Measurements from ENCODE around the gene ORM1. TPM values are rescaled to one million over a fixed set of nuclear protein-coding genes. Genes with fewer than 3 reads are reported as not detected.

The ORM1 gene
- total and polyA plus RNA-seq, 2 donors (not counting 1 experiment from before 2014, with no cell fraction given): not detected

DNA sequence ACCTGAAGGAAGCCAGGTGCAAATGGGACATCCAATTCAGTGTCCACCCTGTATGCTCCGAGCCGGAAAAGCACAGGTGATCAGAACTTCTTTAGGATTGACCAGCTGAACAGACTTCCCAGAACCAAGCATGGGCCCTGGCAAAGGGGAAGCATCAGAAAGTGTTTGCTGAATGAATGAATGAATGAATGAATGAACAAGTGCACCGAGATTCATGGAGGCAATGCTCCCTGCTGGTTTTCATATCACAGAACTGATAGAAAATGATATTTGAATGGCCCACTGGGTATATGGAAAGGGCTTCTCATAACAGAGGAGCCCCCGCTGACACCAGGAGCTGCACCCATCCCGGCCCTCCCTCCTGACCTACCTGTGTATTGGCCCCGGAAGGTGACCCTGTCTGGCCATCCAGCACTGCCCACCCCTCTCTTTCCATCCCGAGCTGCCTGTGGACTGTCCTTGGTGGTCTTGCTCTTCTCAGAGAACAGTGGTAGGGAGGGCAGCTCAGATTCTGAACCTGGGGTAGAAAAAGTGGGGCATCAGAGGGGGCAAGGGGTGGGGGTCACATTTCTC, 22.7 kb downstream of the ORM1 start:
- TF ChIP-seq EZH2 (IDR thresholded peaks at IDR 0.05; ENCODE audit: low read length, missing control alignments): no peak
- TF ChIP-seq, protein P1, sequence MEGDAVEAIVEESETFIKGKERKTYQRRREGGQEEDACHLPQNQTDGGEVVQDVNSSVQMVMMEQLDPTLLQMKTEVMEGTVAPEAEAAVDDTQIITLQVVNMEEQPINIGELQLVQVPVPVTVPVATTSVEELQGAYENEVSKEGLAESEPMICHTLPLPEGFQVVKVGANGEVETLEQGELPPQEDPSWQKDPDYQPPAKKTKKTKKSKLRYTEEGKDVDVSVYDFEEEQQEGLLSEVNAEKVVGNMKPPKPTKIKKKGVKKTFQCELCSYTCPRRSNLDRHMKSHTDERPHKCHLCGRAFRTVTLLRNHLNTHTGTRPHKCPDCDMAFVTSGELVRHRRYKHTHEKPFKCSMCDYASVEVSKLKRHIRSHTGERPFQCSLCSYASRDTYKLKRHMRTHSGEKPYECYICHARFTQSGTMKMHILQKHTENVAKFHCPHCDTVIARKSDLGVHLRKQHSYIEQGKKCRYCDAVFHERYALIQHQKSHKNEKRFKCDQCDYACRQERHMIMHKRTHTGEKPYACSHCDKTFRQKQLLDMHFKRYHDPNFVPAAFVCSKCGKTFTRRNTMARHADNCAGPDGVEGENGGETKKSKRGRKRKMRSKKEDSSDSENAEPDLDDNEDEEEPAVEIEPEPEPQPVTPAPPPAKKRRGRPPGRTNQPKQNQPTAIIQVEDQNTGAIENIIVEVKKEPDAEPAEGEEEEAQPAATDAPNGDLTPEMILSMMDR (conservative IDR thresholded peaks at IDR 0.05 in 1 of 2, IDR thresholded peaks at IDR 0.05 in 1 of 2; ENCODE audit: low read depth in 1 of 2, low read length in 2 of 2): no peak
- no peak for DNase-seq (ENCODE audit: low read depth in 2 of 2)
- Histone ChIP-seq H3K27ac (ENCODE audit: insufficient read depth, low read length) (no peak overlapping the region), H3K79me2 (ENCODE audit: control insufficient read depth, insufficient read depth, low read length) (no peaks in the 10 kb centered on the region), H3K4me3 (replicated peaks in 1 of 4; ENCODE audit: control extremely low read depth in 1 of 4, insufficient read depth in 1 of 4, low read depth in 3 of 4, low read length in 4 of 4) (no peak overlapping the region), H3K9me3 (ENCODE audit: control insufficient read depth, insufficient read depth, low read depth, low read length) (no peaks in the 10 kb centered on the region), H3K4me2 (ENCODE audit: extremely low read depth, insufficient read depth, low read length) (no peak overlapping the region), H3K36me3 (ENCODE audit: control insufficient read depth, insufficient read depth, low read length) (peaks cover 28% of the 10 kb centered on the region), H3K9ac (ENCODE audit: insufficient read depth, low read length) (no peak overlapping the region), H2AFZ (ENCODE audit: low read length) (no peak overlapping the region), H4K20me1 (ENCODE audit: control insufficient read depth, extremely low read depth, insufficient read depth, low read length) (no peaks in the 10 kb centered on the region), H3K27me3 (ENCODE audit: control insufficient read depth, insufficient read depth, low read length) (no peaks in the 10 kb centered on the region), H3K4me1 (ENCODE audit: control insufficient read depth, extremely low read depth, insufficient read depth, low read length) (peaks cover 13% of the 10 kb centered on the region)

DNA sequence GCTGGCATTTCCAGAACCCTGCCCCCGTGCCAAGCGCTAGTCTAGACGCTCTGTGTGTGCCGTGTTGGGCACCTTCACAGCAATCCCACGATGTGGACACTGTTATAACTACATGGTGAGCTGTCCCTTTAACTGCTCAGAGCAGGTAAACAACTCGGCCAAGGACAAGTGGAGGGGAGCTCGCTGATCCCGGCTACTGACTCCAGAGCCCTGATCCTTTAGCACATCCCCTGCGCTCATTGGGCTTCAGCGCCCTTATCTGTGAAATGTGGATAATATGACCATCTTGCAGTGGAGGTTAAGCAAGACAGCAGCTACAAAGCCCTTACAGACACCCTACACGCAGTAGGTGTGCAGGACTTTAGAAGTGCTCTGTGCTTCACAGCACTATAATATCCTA, 23.2 kb downstream of the ORM1 start:
- H3K27me3 ChIP-seq (ENCODE audit: control insufficient read depth, insufficient read depth, low read length): no peaks in the 10 kb centered on the region
- no peak overlapping the region for H3K27ac ChIP-seq (ENCODE audit: insufficient read depth, low read length)
- H4K20me1 ChIP-seq (ENCODE audit: control insufficient read depth, extremely low read depth, insufficient read depth, low read length): no peaks in the 10 kb centered on the region
- no peak overlapping the region for H3K9ac ChIP-seq (ENCODE audit: insufficient read depth, low read length)
- no peak overlapping the region for H3K4me2 ChIP-seq (ENCODE audit: extremely low read depth, insufficient read depth, low read length)
- H3K79me2 ChIP-seq (ENCODE audit: control insufficient read depth, insufficient read depth, low read length): no peaks in the 10 kb centered on the region
- TF ChIP-seq, protein P1 (conservative IDR thresholded peaks at IDR 0.05 in 1 of 2, IDR thresholded peaks at IDR 0.05 in 1 of 2; ENCODE audit: low read depth in 1 of 2, low read length in 2 of 2): no peak
- no peak for TF ChIP-seq EZH2 (IDR thresholded peaks at IDR 0.05; ENCODE audit: low read length, missing control alignments)
- H3K36me3 ChIP-seq (ENCODE audit: control insufficient read depth, insufficient read depth, low read length): peaks cover 29% of the 10 kb centered on the region
- no peak overlapping the region for H3K4me3 ChIP-seq (replicated peaks in 1 of 4; ENCODE audit: control extremely low read depth in 1 of 4, insufficient read depth in 1 of 4, low read depth in 3 of 4, low read length in 4 of 4)
- H3K4me1 ChIP-seq (ENCODE audit: control insufficient read depth, extremely low read depth, insufficient read depth, low read length): peaks cover 13% of the 10 kb centered on the region
- H2AFZ ChIP-seq (ENCODE audit: low read length): no peak overlapping the region
- DNase-seq (ENCODE audit: low read depth in 2 of 2): no peak
- no peaks in the 10 kb centered on the region for H3K9me3 ChIP-seq (ENCODE audit: control insufficient read depth, insufficient read depth, low read depth, low read length)

DNA sequence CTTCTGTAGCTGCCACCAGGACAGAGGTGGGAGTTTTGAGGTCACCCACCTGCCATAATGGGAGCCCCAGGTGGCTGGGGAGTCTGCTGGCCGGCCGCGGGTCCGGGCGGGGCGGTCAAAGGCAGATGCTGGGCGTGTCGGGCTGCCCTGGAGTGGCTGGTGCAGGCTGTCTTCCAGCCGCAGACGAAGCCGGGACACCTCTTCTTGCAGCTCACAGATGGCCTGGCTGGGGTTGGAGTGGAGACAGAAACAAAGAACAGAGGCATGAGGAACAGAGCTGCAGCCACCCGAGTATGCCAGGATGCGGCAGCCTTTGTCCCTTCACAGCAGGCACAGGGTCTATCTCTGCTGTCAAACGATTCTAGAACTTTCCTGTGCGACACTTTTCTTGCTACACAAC, 24.8 kb downstream of the ORM1 start:
- peaks cover 24% of the 10 kb centered on the region for H3K36me3 ChIP-seq (ENCODE audit: control insufficient read depth, insufficient read depth, low read length)

More for the DNA sequence above, 24.8 kb downstream of the ORM1 start:
- no peak overlapping the region for H3K27ac ChIP-seq (ENCODE audit: insufficient read depth, low read length)
- H3K27me3 ChIP-seq (ENCODE audit: control insufficient read depth, insufficient read depth, low read length): no peaks in the 10 kb centered on the region
- peaks cover 13% of the 10 kb centered on the region for H3K4me1 ChIP-seq (ENCODE audit: control insufficient read depth, extremely low read depth, insufficient read depth, low read length)
- no peak overlapping the region for H3K9ac ChIP-seq (ENCODE audit: insufficient read depth, low read length)
- H3K79me2 ChIP-seq (ENCODE audit: control insufficient read depth, insufficient read depth, low read length): no peaks in the 10 kb centered on the region
- H3K4me3 ChIP-seq (replicated peaks in 1 of 4; ENCODE audit: control extremely low read depth in 1 of 4, insufficient read depth in 1 of 4, low read depth in 3 of 4, low read length in 4 of 4): no peak overlapping the region
- H3K9me3 ChIP-seq (ENCODE audit: control insufficient read depth, insufficient read depth, low read depth, low read length): no peaks in the 10 kb centered on the region
- H3K4me2 ChIP-seq (ENCODE audit: extremely low read depth, insufficient read depth, low read length): no peak overlapping the region
- TF ChIP-seq, protein P1 (conservative IDR thresholded peaks at IDR 0.05 in 1 of 2, IDR thresholded peaks at IDR 0.05 in 1 of 2; ENCODE audit: low read depth in 1 of 2, low read length in 2 of 2): no peak
- TF ChIP-seq EZH2 (IDR thresholded peaks at IDR 0.05; ENCODE audit: low read length, missing control alignments): no peak
- no peak overlapping the region for H2AFZ ChIP-seq (ENCODE audit: low read length)
- DNase-seq (ENCODE audit: low read depth in 2 of 2): no peak
- no peaks in the 10 kb centered on the region for H4K20me1 ChIP-seq (ENCODE audit: control insufficient read depth, extremely low read depth, insufficient read depth, low read length)
